HG03135 (cell line): ENCODE results near the gene ECM2.
"Not testable (repeated sequence)": the region's sequence is repeated elsewhere in the genome, so short reads cannot be mapped to it uniquely, and the experiment has no call there.

Experiments used
- ATAC-seq: cut with Tn5 transposase; IDR thresholded peaks from one replicate; pipeline ENCODE4 v1.9.1; 2021; ENCODE audit warnings: mild to moderate bottlenecking, moderate library complexity; ENCODE audit not compliant: unreplicated experiment

ECM2 gene

DNA sequence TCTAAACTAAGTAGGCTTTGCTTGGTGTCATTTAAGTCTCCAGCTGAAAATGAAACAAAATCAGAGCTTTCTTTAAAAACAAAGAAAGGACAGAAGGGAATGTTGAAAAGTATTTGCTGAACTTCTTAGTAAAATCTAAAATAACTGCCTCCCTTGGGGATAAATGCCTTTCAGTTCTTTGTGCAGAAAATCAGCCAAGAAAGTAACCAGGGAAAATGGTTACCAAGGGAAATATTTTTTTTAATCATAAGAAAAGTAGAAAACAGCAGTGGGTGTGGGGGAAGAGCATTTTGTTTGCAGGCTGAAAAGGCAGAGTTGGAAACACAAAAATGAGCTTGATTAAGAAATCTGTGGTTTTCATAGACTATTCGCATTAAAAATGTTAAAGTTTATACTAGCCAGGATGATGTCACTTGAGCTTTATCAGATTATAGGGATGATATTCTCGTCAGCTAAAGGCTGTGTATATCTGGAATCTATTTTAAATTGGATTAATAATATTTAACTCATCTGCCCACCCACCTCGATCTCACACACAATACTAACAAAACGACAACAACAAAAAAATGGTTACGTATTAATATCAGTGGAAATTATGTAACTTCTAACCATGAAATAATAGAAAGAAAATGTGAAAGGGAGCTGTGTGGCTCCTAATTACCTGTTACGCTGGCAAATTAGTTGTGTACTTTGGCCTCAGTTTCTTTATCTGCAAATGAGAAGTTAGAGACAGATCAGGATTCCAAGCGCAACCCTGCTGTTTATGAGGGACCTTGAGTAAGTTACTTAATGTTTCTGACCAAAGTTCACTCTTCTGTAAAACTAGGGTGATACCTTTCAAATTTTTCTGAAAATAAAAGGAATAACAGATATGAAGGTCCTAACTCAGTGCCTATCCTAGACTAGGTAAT, at the start of gene ECM2:
TSS of gene ECM2 (minus strand) at position 51 of the 911 bp plus-strand sequence. CDS start 13,124 bp downstream, outside the sequence.
- no peak for ATAC-seq

- no peak for ATAC-seq
Measured at GRCh38 chr9:92576175-92576574, 40.4 kb upstream of the ECM2 start.

DNA sequence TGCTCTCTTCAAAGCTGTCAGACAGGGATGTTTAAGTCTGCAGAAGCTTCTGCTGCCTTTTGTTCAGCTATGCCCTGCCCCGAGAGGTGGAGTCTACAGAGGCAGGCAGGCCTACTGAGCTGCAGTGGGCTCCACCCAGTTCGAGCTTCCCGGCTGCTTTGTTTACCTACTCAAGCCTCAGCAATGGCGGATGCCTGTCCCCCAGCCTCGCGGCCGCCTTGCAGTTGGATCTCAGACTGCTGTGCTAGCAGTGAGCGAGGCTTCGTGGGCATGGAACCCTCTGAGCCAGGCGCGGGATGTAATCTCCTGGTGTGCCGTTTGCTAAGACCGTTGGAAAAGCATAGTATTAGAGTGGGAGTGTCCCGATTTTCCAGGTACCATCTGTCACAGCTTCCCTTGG, 37.8 kb upstream of the ECM2 start:
- ATAC-seq, result not testable (repeated sequence)

DNA sequence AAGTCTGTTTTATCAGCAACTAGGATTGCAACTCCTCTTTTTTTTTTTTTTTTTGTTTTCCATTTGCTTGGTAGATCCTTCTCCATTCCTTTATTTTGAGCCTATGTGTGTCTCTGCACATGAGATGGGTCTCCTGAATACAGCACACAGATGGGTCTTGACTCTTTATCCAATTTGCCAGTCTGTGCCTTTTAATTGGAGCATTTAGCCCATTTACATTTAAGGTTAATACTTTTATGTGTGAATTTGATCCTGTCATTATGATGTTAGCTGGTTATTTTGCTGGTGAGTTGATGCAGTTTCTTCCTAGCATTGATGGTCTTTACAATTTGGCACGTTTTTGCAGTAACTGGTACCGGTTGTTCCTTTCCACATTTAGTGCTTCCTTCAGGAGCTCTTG, 36.1 kb upstream of the ECM2 start:
- not testable (repeated sequence) for ATAC-seq

DNA sequence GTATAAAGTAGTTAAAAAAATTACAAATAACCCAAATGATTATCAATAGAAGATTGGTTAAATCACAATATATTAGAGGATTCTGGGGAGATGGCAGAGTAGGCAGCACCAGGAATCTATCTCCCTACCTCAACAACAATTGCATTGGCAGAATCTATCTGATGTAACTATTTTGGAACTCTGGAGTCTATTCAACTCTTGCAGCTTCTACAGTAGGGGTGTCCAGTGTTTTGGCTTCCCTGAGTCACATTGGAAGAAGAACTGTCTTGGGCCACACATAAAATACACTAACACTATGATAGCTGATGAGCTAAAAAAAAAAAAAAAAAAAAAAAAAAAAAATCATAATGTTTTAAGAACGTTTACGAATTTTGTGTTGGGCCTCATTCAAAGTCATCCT, 29.2 kb upstream of the ECM2 start:
- ATAC-seq, result no peak

DNA sequence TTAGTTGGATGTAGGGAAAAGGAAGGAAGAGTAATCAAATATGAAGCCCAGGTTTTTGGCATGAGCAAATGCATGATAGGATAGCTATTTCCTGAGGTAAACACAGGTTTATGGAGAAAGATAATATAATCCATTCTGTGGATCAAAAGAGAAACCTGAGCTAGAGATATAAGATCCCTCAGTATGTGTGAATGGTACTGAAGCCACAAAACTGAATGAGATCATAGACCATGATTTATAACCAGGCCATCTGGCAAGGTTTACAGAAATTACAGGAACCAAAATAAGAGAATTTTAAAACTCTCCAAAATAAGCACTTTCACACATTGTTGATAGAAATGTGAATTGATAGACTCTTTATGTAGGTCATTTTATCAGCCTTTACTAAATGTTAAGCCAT, 28.7 kb upstream of the ECM2 start:
- ATAC-seq, result no peak

GRCh38 chr9:92563116-92564100, 27.6 kb upstream of the ECM2 start:
- ATAC-seq, result no peak

GRCh38 chr9:92562461-92562967, 26.7 kb upstream of the ECM2 start:
- ATAC-seq, result no peak

DNA sequence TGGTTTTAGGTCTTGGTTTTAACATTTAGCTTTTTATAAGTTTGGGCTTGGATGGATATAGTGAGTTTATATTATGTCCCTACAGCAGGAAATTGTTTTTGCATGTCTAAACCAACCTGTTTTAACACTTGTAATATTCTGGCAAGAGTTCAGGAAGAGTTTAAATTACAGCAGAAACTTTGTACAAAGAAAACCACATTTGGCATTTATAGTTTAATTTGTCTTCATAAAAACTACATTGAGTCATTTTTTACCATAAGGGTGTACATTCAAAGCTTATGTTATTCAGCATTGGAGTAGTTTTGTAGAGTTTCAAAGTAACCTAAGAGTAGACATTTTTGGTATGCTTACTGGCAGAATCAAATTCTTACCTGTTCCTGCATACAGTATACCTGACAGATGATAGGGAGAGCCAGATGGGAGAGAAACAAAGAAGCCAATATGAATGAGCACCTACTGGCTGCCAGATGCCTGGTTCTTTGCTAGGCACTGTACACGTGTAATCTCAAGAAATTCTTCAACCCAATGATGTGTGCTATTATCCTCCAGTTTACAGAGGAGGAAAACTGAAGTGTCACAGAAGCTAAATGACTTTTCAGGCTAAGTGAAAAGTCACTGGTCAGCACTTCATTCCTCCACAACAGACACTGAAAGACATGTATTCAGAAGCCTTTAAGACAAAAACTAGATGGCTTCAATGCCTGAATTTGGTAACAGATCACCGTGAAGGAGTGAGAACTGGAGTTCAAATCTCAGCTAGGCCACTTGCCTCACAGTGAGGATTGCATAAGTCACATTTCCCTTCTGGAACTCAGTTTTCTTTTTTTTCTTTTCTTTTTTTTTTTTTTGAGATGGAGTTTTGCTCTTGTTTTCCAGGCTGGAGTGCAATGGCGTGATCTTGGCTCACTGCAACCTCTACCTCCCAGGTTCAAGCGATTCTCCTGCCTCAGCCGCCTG, 25.9 kb upstream of the ECM2 start:
- ATAC-seq, result no peak

GRCh38 chr9:92558612-92559374, 23.0 kb upstream of the ECM2 start:
- no peak for ATAC-seq

DNA sequence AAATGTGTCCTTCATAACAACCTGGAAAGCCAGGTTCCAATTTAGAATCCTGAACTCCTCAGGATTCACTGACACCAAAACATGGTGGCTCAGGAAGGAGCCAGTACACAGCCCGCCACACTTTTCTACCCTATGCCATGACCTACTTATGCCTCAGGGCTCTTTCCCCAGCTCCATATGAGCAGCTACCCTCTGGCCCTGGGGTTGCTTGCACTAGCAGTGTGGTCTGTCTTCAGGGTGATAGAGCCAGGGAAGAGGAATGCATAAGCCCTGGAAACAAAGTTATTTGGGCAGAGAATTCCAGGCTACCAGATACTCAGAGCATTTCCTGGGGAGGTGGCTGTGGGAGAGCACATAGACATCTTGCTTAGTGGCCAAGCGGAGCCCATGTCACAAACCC, 15.0 kb upstream of the ECM2 start:
- no peak for ATAC-seq

- no peak for ATAC-seq
Measured at GRCh38 chr9:92547356-92547755, 11.6 kb upstream of the ECM2 start.

DNA sequence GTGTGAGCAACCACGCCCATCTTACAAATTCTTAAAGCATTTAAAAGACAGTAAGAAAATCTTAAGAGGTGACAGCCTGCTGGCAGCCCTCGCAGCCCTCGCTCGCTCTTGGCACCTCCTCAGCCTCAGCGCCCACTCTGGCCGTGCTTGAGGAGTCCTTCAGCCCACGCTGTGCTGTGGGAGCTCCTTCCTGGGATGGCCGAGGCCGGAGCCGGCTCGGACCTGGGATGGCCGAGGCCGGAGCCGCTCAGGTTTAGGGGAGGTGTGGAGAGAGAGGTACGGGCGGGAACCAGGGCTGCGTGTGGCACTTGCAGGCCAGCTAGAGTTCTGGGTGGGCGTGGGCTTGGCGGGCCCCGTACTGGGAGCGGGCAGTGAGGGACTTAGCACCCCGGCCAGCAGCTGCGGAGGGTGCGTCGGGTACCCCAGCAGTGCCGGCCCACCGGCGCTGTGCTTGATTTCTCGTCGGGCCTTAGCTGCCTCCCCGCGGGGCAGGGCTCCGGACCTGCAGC, 9.3 kb upstream of the ECM2 start:
- ATAC-seq, result no peak

DNA sequence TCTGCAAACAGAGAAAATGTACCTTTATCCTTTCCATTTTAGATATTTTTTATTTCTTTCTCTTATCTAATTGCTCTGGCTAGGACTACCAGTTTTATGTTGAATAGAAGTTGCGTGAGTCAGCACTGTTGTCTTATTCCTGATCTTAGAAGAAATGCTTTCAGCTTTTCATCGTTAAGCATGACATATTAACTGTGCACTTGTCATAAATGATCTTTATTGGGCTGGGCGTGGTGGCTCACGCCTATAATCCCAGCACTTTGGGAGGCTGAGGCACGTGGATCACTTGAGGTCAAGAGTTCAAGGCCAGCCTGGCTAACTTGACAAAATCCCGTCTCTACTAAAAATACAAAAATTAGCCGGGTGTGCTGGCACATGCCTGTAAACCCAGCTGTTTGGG, 8.2 kb upstream of the ECM2 start:
- ATAC-seq, result no peak

GRCh38 chr9:92538541-92538940, 2.8 kb upstream of the ECM2 start:
- ATAC-seq, result no peak

- ATAC-seq, result no peak
Measured at GRCh38 chr9:92534674-92535073, 1.1 kb downstream of the ECM2 start.

GRCh38 chr9:92534204-92534603, 1.6 kb downstream of the ECM2 start:
- no peak for ATAC-seq

- no peak for ATAC-seq
Measured at GRCh38 chr9:92530893-92531292, 4.9 kb downstream of the ECM2 start.

GRCh38 chr9:92529124-92529523, 6.7 kb downstream of the ECM2 start:
- ATAC-seq, result no peak
